HG03139 (cell line): Measurements from ENCODE around the gene SLC37A1.

ENCODE experiments used
- ATAC-seq: cut with Tn5 transposase; IDR thresholded peaks from one replicate; pipeline ENCODE4 v1.9.1; 2021; ENCODE audit not compliant: unreplicated experiment

SLC37A1 gene

GRCh38 chr21:42478504-42478903 lies 35.1 kb upstream of the SLC37A1 start:
- no peak for ATAC-seq

- ATAC-seq, result no peak
Observed at GRCh38 chr21:42479582-42479981, 34.1 kb upstream of the SLC37A1 start.

- ATAC-seq, result no peak
Observed at GRCh38 chr21:42480736-42481135, 32.9 kb upstream of the SLC37A1 start.

- no peak for ATAC-seq
Observed at GRCh38 chr21:42481169-42481568, 32.5 kb upstream of the SLC37A1 start.

DNA sequence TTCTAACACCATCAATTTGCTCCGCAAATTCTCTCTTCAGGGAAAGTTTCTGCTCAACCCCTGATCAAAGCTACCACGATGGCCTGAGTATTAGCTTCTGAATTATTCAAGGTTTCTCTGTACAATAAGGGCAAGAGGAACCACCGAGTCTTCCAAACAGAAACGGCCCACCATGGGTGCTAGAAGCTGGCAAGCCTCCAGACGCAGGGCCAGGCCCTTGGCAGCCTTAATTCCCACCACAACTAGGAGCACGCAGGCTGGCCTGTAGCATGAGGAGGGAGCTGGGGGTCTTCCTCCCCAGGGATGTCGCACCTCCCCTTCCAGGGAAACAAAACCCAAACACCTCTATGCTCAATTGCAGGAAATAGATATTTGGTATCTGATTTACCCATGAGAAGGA lies 28.7 kb upstream of the SLC37A1 start:
- no peak for ATAC-seq

DNA sequence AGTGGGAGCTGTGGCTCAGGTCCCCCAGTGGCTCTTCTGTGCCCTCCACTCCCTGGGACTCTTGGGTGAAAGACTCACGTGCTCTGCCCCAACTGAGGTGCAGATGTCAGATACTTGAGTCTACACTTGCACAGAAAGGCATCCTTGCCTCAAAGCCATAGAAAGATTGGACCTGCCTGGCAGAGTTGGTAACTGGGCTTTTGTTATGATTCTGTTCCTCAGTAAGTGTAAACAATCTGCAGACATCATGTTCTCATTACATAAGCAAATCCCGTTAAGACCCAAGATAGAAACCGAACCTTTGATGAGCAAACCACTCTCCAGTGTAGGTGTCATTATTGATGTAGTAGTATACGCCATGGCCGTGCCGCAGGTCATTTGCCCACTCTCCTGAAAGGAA lies 27.6 kb upstream of the SLC37A1 start:
- no peak for ATAC-seq

DNA sequence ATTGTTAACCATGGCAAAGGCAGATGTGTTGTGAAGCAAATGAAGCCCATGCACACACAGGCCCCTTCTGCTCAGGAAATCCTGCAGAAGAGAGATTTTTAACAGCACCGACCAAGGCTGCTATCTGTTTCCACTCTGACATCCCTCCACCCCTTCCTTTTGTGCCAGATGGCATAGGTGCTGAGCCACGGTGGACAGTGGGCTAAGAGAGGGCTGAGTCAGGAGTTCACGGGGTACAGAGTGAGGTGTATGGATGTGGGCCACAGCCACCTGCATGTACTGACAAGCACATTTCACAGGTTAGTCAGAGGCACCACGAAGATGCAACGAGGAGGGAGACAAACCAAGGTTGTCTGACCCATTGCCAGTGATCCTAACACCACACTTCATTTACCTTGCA lies 27.1 kb upstream of the SLC37A1 start:
- no peak for ATAC-seq

- ATAC-seq, result no peak
Observed at GRCh38 chr21:42489006-42489563, 24.6 kb upstream of the SLC37A1 start.

DNA sequence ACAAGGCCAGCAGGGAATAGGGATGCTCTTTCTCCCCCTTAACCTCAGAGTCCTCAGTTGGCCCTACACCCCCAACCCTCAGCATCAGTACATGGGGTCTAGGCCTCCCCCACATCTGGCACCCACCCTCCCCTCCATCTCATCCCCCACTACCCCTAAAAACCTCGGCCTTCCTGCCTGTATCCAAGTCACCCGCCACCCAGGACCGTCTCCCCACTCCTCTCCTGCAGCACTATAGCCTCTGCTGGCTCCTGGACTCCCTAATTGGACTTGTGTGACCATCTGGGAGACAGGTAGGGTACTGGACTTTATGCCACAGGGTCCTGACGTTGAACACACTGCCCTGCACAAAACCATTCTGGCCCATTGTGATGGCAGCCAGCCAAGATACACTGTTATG lies 23.7 kb upstream of the SLC37A1 start:
- ATAC-seq, result no peak

GRCh38 chr21:42490720-42491119 lies 22.9 kb upstream of the SLC37A1 start:
- no peak for ATAC-seq

- ATAC-seq, result no peak
Observed at GRCh38 chr21:42491328-42491727, 22.3 kb upstream of the SLC37A1 start.

DNA sequence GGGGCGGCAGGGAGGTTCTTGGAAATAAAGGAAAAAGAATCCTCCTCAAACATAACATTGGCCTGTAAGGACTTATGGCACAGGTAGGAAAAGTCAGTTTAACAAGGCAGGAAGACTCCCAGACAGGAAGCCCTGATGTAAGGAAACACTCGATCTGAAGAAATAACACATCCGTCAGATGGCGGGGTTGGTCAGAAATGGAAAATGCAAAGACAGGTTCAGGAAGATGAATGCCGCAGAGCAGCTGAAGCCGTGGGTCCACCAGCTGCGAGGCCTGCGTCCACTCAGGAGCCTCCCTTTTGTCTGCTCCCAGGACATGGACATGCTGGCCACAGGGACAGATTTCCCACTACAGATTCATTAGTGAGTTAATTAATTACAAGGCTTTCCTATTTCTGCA lies 21.5 kb upstream of the SLC37A1 start:
- ATAC-seq, result no peak

DNA sequence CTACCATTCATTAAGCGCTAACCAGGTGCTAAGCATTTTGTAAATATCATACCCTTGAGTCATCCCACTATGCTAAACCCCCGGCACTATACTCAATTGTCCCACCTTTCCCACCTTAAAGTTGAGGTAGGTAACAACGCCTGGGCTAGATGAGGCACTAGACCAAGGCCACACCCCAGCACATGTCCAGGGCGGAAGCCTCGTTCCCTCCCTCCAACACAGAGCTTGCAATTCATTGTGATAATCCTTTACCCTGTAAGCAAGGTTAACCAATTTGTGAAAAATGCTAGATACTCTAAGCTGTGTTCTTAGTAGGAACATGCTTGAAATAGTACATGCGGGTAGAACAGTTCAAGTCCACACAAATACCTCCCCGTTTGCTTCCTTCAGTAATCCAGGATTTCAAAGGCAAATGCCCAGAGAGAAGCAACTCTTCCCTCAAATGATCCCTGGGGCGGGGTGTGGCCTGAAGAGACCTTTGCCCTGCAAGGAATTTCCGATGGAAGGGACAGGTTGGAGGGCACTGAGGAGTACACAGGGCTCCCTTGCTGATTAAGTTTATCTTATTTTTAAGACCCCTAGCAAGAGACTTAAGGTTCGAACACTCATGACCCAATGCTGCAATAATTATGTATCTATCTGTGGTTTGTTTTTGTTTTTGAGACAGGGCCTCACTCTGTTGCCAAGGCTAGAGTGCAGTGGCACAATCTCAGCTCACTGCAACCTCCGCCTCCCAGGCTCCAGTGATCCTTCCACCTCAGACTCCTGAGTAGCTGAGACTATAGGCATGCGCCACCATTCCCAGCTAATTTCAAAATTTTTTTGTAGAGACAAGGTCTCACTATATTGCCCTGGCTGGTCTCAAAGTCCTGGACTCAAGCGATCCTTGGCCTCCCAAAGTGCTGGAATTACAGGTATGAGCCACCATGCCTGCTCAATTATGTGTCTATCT lies 20.3 kb upstream of the SLC37A1 start:
- no peak for ATAC-seq

DNA sequence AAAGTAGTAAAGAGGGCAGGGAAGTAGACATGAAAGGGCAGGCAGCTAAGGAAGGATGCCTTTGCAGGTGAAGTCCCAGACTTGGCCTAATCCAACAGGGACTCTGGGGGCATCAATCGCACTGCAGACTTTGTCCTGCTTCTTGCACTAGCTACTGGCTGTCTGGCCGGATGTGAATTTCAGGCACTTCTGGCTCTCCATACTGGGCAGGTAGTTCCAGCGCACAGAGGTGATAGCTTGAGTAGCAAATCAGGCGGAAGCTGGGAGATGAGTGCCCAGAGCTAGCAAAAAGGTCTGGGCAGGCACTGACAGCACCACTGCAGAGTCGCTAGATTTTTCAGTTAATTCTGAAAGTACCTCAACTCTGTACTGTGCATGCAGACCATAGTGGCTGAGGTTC lies 18.6 kb upstream of the SLC37A1 start:
- no peak for ATAC-seq

DNA sequence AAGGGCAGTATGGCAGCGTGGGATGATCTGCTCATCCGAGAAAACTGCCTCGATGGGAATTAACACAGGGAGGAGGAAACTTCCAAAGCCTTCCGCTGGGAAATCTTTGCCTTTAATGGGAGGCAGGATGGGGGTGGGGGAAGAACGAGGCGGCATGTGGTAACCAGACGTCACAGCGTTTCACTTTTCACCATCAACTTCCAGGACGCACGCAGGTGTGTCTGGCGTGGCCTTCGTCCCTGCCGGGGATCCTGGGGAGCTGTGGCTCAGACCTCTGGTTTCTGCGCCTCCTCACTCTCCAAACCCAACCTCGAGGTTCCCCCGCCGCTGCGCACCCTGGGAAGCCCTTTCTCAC lies 17.9 kb upstream of the SLC37A1 start:
- ATAC-seq, result peak; percentile 1

- peak; percentile 98 for ATAC-seq
Observed at GRCh38 chr21:42496120-42496838, 17.4 kb upstream of the SLC37A1 start, which contains the start of gene RSPH1. Gene RSPH1 (minus strand): TSS chr21:42496224. CDS start chr21:42496186, 38 bp downstream.

DNA sequence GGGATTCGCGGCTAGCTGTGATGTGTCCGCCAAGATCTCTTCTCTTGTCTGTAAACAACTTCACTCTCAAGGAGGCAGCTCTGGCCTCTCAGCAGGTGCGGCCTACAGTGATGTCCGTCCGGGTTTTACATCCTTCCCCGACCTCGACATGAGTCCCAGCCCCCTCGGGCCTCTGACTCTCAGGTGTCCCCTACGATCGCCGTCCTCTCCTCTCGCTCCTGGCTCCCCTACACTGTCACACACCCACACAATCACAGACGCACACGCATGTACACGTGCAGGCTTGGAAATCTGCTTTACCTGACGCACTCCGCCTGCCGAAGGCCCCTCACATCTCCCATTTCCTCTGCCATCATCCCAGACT lies 16.8 kb upstream of the SLC37A1 start:
- ATAC-seq, result no peak

GRCh38 chr21:42498012-42498411 lies 15.6 kb upstream of the SLC37A1 start:
- no peak for ATAC-seq

- ATAC-seq, result no peak
Observed at GRCh38 chr21:42499444-42500112, 14.1 kb upstream of the SLC37A1 start.

- no peak for ATAC-seq
Observed at GRCh38 chr21:42500225-42500624, 13.4 kb upstream of the SLC37A1 start.

DNA sequence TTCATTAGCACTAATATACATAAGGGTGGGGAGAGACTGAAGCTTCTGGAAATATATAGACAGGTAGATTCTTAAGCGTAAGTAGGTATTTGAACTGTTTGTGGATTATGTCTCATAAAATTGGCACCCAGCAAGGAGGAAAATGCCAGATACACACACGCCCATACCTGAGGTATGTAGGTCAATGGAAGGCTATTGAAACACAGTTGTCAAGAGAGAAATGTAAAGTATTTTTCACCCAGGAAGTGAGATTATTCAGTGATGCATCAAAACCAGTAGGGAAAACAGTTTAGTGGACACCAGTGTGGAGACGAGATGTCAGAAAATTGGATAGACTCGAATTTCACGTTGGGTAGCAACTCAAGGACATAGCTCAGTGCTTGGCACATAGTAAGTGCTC lies 12.9 kb upstream of the SLC37A1 start:
- no peak for ATAC-seq
